PC-3 (cell line): Measurements from ENCODE around the gene ADAM12. TPM values are rescaled to one million over a fixed set of nuclear protein-coding genes. Genes with fewer than 3 reads are reported as not detected.

ENCODE experiments used
- ATAC-seq: fragments of 200-7000 bp; cut with Tn5 transposase; 2 replicates; pipeline ENCODE4 v1.9.1; 2020; ENCODE audit warnings: mild to moderate bottlenecking, moderate library complexity
- BruUV-seq: library from RNA; stranded (reverse); fragments of 400-500 nt; replicated peaks from 2 replicates; lab custom pipeline; 2021; lab: Mats Ljungman, UMichigan
- CTCF ChIA-PET: fragments of 300-600 bp; sonication (Branson Sonifier 250); formaldehyde crosslinking; loops from one replicate; lab custom pipeline; 2022; ENCODE audit warnings: antibody characterized with exemption; lab: Charles Lee
- POLR2A ChIA-PET: fragments of 300-600 bp; sonication (Branson Sonifier 250); formaldehyde crosslinking; loops from one replicate; lab custom pipeline; 2022; ENCODE audit warnings: antibody characterized with exemption; ENCODE audit not compliant: unreplicated experiment; lab: Charles Lee
- DNase-seq: peaks from one replicate; pipeline ENCODE4 v3.0.0-alpha.2; 2015
- H2AFZ ChIP-seq: fragments of 300-600 bp; sonication (generic); 2 replicates; pipeline ENCODE4 v1.6.0; 2016; ENCODE audit warnings: antibody characterized with exemption, low read length
- H3F3A ChIP-seq: fragments of 300-600 bp; sonication (generic); one replicate; pipeline ENCODE4 v1.6.0; 2017; ENCODE audit warnings: antibody characterized with exemption, low read length, control low read depth, mild to moderate bottlenecking; ENCODE audit not compliant: unreplicated experiment
- H3K27ac ChIP-seq: fragments of 300-600 bp; sonication (generic); 2 replicates; pipeline ENCODE4 v1.5.1; 2016; ENCODE audit warnings: mild to moderate bottlenecking, low read length
- H3K27me3 ChIP-seq: fragments of 300-600 bp; sonication (generic); 2 replicates; pipeline ENCODE4 v1.6.1; 2016; ENCODE audit warnings: low read length, mixed read lengths
- H3K36me3 ChIP-seq: fragments of 300-600 bp; sonication (generic); 2 replicates; pipeline ENCODE4 v1.6.1; 2016; ENCODE audit warnings: low read depth, mixed run types, low read length, mixed read lengths
- H3K4me1 ChIP-seq: fragments of 300-600 bp; sonication (generic); 2 replicates; pipeline ENCODE4 v1.5.1; 2016; ENCODE audit warnings: low read length; ENCODE audit not compliant: insufficient read depth
- H3K4me2 ChIP-seq: fragments of 300-600 bp; sonication (generic); 2 replicates; pipeline ENCODE4 v1.6.0; 2016; ENCODE audit warnings: low read length
- H3K4me3 ChIP-seq: fragments of 300-600 bp; sonication (generic); 2 replicates; pipeline ENCODE4 v1.5.1; 2016; ENCODE audit warnings: mild to moderate bottlenecking, low read length, mixed read lengths
- H3K79me2 ChIP-seq: fragments of 300-600 bp; sonication (generic); 2 replicates; pipeline ENCODE4 v1.6.1; 2017; ENCODE audit warnings: low read length, mixed read lengths
- H3K9ac ChIP-seq: fragments of 300-600 bp; sonication (generic); 2 replicates; pipeline ENCODE4 v1.6.0; 2016; ENCODE audit warnings: mild to moderate bottlenecking, low read length
- H3K9me2 ChIP-seq: fragments of 300-600 bp; sonication (generic); replicated peaks from 2 replicates; pipeline ENCODE4 v1.6.1; 2016; ENCODE audit warnings: mixed run types, low read length, mixed read lengths
- H3K9me3 ChIP-seq: fragments of 300-600 bp; sonication (generic); 2 replicates; pipeline ENCODE4 v1.6.1; 2016; ENCODE audit warnings: low read length, mixed read lengths
- H4K20me1 ChIP-seq: fragments of 300-600 bp; sonication (generic); 2 replicates; pipeline ENCODE4 v1.6.1; 2016; ENCODE audit warnings: low read length, mixed read lengths
- CTCF ChIP-seq: fragments of 300-600 bp; sonication (generic); conservative IDR thresholded peaks from 2 replicates; pipeline ENCODE4 v1.5.1; 2017; ENCODE audit warnings: antibody characterized with exemption, low read depth, mild to moderate bottlenecking, low read length
- EZH2 ChIP-seq: fragments of 300-600 bp; sonication (generic); IDR thresholded peaks from one replicate; pipeline ENCODE4 v1.6.1; 2017; ENCODE audit warnings: antibody characterized with exemption, mild to moderate bottlenecking, low read length; ENCODE audit not compliant: unreplicated experiment
- EZH2phosphoT487 ChIP-seq: fragments of 300-600 bp; sonication (generic); IDR thresholded peaks from 2 replicates; pipeline ENCODE4 v1.6.1; 2018; ENCODE audit warnings: mild to moderate bottlenecking, antibody characterized with exemption, low read length, borderline replicate concordance
- intact Hi-C: fragments of 100-400 bp; cut with micrococcal nuclease; formaldehyde crosslinking; loops from 2 replicates; pipeline ENCODE4 v1.9.0; 2023
- total RNA-seq: library from RNA; depleted of rRNA; stranded (reverse); fragments of >200 nt; gene quantifications from 2 replicates; pipeline ENCODE4 v1.2.3, GENCODE V29; 2014

The ADAM12 gene
- total RNA-seq, 1 experiment from 2014 or later, result 3.4 TPM

GRCh38 chr10:126240483-126240882, 147.8 kb downstream of the ADAM12 start:
- ChIA-PET CTCF (no interaction called here), POLR2A (no interaction called here)
- BruUV-seq, result no TSS peak
- Histone ChIP-seq H3F3A (no peaks in the 10 kb centered on the region), H3K9me3 (no peaks in the 10 kb centered on the region), H3K27ac (no peak overlapping the region), H3K9ac (no peak overlapping the region), H3K79me2 (no peaks in the 10 kb centered on the region), H3K36me3 (no peaks in the 10 kb centered on the region), H3K4me1 (peaks cover 3% of the 10 kb centered on the region; the same call in 1 of the 2 replicates), H3K27me3 (no peaks in the 10 kb centered on the region), H2AFZ (no peak overlapping the region), H3K4me3 (no peak overlapping the region), H3K9me2 (no peaks in the 10 kb centered on the region), H3K4me2 (no peak overlapping the region), H4K20me1 (no peaks in the 10 kb centered on the region)
- intact Hi-C loops, result no loop called here
- TF ChIP-seq CTCF (no peak), EZH2phosphoT487 (no peak), EZH2 (no peak)
- DNase-seq (no peak), ATAC-seq (no peak)

GRCh38 chr10:126239844-126240243, 148.4 kb downstream of the ADAM12 start:
- no peak overlapping the region for H3K27ac ChIP-seq
- H3K4me2 ChIP-seq, result no peak overlapping the region
- no peaks in the 10 kb centered on the region for H3F3A ChIP-seq
- H3K9me2 ChIP-seq, result no peaks in the 10 kb centered on the region
- H3K79me2 ChIP-seq, result no peaks in the 10 kb centered on the region
- ATAC-seq (no peak), DNase-seq (no peak)
- no peaks in the 10 kb centered on the region for H3K36me3 ChIP-seq
- H3K9ac ChIP-seq, result no peak overlapping the region
- no TSS peak for BruUV-seq
- H3K4me1 ChIP-seq, result peaks cover 10% of the 10 kb centered on the region
- H2AFZ ChIP-seq, result no peak overlapping the region
- no peak overlapping the region for H3K4me3 ChIP-seq
- no peak for TF ChIP-seq CTCF
- no peak for TF ChIP-seq EZH2
- TF ChIP-seq EZH2phosphoT487, result no peak
- CTCF ChIA-PET, result no interaction called here
- intact Hi-C loops, result no loop called here
- POLR2A ChIA-PET, result no interaction called here
- H3K27me3 ChIP-seq, result no peaks in the 10 kb centered on the region
- H3K9me3 ChIP-seq, result no peaks in the 10 kb centered on the region
- H4K20me1 ChIP-seq, result no peaks in the 10 kb centered on the region

- Histone ChIP-seq H3K36me3 (no peaks in the 10 kb centered on the region), H3K9me2 (no peaks in the 10 kb centered on the region), H3K79me2 (no peaks in the 10 kb centered on the region), H3K9ac (no peak overlapping the region), H3K4me3 (no peak overlapping the region), H3K27ac (no peak overlapping the region), H4K20me1 (no peaks in the 10 kb centered on the region), H3K27me3 (no peaks in the 10 kb centered on the region), H3K9me3 (no peaks in the 10 kb centered on the region), H3K4me1 (peaks cover 11% of the 10 kb centered on the region), H2AFZ (no peak overlapping the region), H3F3A (no peaks in the 10 kb centered on the region), H3K4me2 (no peak overlapping the region)
- ATAC-seq, result no peak
- DNase-seq, result no peak
- POLR2A ChIA-PET, result no interaction called here
- CTCF ChIA-PET, result no interaction called here
- intact Hi-C loops, result no loop called here
- BruUV-seq, result no TSS peak
- TF ChIP-seq EZH2 (no peak), EZH2phosphoT487 (no peak), CTCF (no peak)
Measured at GRCh38 chr10:126235979-126236851, 152.1 kb downstream of the ADAM12 start.
